ENCODE measurements around the gene MAP7.

Gene MAP7

DNA sequence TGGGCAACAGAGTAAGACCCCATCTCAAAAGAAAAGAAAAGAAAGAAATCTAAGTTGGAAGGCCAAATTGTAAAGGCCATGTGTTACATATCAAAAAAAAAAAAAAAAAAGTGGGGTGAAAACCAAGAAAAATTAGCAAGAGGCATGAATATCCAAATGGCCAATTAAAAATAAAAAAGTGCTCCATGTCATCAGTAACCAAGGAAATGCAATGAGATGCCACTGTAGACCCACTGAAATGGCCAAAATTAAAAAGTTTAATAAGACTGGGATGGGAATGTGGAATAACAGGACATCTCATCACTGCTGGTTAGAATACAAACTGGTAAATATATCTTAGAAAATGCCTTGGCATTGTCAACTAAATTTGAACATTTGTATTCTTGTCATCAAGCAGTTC, 230.5 kb downstream of the MAP7 start:
- no peak for DNase-seq (ENCODE audit: low read depth)
- in situ Hi-C loops (cut with HindIII; ENCODE audit: low sequenced_read_pairs): no loop called here
- TF ChIP-seq, protein P1, sequence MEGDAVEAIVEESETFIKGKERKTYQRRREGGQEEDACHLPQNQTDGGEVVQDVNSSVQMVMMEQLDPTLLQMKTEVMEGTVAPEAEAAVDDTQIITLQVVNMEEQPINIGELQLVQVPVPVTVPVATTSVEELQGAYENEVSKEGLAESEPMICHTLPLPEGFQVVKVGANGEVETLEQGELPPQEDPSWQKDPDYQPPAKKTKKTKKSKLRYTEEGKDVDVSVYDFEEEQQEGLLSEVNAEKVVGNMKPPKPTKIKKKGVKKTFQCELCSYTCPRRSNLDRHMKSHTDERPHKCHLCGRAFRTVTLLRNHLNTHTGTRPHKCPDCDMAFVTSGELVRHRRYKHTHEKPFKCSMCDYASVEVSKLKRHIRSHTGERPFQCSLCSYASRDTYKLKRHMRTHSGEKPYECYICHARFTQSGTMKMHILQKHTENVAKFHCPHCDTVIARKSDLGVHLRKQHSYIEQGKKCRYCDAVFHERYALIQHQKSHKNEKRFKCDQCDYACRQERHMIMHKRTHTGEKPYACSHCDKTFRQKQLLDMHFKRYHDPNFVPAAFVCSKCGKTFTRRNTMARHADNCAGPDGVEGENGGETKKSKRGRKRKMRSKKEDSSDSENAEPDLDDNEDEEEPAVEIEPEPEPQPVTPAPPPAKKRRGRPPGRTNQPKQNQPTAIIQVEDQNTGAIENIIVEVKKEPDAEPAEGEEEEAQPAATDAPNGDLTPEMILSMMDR (IDR thresholded peaks at IDR 0.05; ENCODE audit: low read depth, low read length, missing control alignments): no peak
- no peak overlapping the region for H3K4me3 ChIP-seq (ENCODE audit: low read depth, low read length)

DNA sequence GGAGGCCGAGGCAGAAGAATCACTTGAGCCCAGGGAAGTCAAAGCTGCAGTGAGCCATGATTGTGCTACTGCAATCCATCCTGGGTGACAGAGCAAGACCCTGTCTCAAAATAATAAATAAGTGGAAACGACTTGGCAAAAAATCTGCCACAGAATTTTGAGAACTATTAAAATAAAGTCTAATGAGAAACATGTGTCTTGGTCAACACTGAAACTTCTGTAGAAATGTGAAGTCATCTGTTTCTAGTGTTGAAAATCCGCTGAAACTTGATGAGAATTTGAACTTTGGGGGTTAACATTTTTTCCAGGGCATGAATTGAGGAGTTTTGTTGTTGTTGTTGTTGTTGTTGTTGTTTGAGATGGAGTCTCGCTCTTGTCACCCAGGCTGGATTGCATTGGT, 231.5 kb downstream of the MAP7 start:
- H3K4me3 ChIP-seq (ENCODE audit: low read depth, low read length): no peak overlapping the region
- in situ Hi-C loops (cut with HindIII; ENCODE audit: low sequenced_read_pairs): no loop called here
- DNase-seq (ENCODE audit: low read depth): no peak
- TF ChIP-seq, protein P1 (IDR thresholded peaks at IDR 0.05; ENCODE audit: low read depth, low read length, missing control alignments): no peak

DNA sequence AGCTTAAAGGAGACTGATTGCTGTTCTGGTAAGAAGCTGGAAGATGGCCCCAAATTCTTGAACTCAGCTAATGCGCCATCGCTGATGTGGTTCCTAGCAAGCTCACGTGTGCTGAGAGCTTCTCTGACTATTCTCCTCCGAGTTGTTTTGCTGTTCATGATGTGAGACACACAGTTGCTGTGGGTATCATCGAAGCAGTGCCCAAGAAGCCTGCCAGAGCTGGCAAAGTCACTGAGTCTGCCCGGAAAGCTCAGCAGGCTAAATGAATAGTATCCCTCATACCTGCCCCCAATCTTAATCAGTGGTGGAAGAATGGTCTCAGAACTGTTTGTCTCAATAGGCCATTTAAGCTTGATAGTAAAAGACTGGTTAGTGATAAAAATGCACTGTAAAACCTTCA, 232.3 kb downstream of the MAP7 start:
- in situ Hi-C loops (cut with HindIII; ENCODE audit: low sequenced_read_pairs): no loop called here
- TF ChIP-seq, protein P1 (IDR thresholded peaks at IDR 0.05; ENCODE audit: low read depth, low read length, missing control alignments): no peak
- H3K4me3 ChIP-seq (ENCODE audit: low read depth, low read length): no peak overlapping the region
- DNase-seq (ENCODE audit: low read depth): no peak

DNA sequence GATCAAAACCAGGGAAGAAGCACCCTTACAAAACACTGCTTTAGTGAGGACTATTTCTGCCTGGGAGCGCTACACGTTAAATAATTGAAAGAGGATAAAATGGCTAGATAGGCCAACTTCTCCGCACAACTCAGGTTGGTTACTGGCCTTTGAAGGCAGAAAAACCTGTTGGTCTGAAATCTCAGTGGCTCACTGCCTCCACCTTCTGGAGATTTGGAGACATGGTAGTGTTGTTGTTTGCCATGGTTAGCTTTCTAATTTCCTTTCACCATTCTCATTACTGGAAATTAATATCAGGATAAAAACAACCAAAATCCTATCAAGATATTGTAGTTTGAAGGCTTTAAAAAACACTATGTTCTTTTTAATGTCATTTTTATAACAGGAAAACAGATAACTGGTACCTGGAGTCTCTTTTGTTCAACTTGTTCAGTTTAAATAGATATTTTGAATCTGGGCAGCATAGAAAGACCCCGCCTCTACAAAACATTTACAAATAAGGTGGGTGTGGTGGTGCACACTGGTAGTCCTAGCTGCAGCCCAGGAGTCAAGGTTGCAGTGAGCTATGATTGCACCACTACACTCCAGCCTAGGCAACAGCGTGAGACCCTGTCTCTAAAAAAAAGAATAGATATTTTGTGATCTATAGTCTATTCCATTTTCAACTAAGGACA, 233.1 kb downstream of the MAP7 start:
- TF ChIP-seq, protein P1 (IDR thresholded peaks at IDR 0.05; ENCODE audit: low read depth, low read length, missing control alignments): peak; percentile 86
- DNase-seq (ENCODE audit: low read depth): peak; percentile 68
- H3K4me3 ChIP-seq (ENCODE audit: low read depth, low read length): no peak overlapping the region
- in situ Hi-C loops (cut with HindIII; ENCODE audit: low sequenced_read_pairs): no loop called here

DNA sequence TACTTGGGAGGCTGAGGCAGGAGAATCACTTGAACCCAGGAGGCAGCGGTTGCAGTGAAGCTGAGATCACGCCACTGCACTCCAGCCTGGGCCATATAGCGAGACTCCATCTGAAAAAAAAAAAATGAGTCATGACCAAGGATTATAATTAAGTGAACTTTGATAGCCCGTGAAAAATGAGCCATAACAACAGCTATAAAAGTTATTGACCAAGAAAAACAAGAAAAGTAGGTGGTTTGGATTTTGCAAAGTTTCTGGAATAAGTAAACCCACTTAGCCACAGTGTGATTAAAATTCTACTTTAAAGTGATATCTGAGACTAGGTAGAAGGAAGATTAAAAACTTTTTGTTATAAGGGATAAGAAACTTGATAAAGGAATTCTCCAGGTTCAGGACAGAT, 234.6 kb downstream of the MAP7 start:
- in situ Hi-C loops (cut with HindIII; ENCODE audit: low sequenced_read_pairs): no loop called here
- TF ChIP-seq, protein P1 (IDR thresholded peaks at IDR 0.05; ENCODE audit: low read depth, low read length, missing control alignments): no peak
- no peak for DNase-seq (ENCODE audit: low read depth)

DNA sequence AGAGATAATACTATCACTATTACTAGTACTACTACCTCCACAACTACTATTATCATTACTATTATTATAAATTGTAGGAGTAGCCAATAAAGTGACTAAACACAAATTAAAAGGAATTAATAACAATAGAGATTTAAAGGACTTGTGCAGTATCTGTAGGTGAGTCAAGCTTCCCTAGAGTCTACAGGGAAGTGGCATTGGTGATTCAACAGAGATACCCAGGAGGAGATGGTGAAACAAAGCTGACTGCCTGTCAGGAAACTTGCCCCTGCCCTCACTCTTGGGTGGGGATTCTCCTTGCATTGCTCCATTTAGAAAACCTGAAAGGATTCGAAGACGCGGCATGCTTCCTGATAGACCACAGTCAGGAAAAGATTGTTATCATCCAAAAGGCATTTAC, 237.2 kb downstream of the MAP7 start:
- in situ Hi-C loops (cut with HindIII; ENCODE audit: low sequenced_read_pairs): no loop called here
- DNase-seq (ENCODE audit: low read depth): no peak
- TF ChIP-seq, protein P1 (IDR thresholded peaks at IDR 0.05; ENCODE audit: low read depth, low read length, missing control alignments): no peak
- no peak overlapping the region for H3K4me3 ChIP-seq (ENCODE audit: low read depth, low read length)

More for the DNA sequence above, 234.6 kb downstream of the MAP7 start:
- no peak overlapping the region for H3K4me3 ChIP-seq (ENCODE audit: low read depth, low read length)

Measured in astrocyte of the cerebellum (primary cell).